GM03348 (cell line): ENCODE data around the gene TMEM183A.
A peak's percentile ranks its signal among the peaks of the same experiment; 100 is the strongest.
"Not testable (repeated sequence)": the region's sequence is repeated elsewhere in the genome, so short reads cannot be mapped to it uniquely, and the experiment has no call there.

Source experiments
- DNase-seq: peaks from one replicate; pipeline ENCODE4 v3.0.0; 2012; ENCODE audit warnings: low spot score

TMEM183A gene

GRCh38 chr1:202987255-202987654 is 19.9 kb upstream of the TMEM183A start:
- no peak for DNase-seq

DNA sequence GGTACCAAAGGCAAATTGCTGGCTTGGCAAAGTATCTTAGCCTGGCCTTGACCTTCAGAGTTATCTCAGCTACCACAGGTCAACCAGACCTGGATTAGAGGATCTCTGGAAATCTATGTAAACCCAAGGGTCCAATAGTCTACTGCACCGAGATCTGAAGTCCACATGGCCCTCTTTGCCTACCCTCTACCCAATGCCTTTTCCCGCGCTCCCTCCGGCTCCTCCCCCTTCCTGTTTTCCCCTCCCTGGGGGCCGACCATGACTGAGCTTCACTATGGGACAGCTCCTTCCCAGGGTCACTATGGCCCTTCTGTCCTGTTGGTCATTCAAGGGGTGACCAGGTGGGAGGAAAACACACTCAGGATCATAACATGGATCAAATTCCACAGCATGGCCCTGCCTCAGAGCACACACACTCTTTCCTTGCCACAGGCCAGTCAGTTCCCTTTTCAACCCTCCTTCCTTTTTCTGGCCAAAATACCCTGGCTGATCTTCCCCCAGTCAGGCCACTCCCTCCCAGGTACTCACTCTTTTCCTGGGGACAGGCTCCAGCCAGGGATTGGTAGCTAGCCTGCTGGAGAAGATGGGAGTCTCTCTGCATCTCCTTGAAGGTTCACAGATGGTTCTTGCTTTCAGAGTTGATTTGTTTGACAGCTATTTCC is 19.1 kb upstream of the TMEM183A start:
- DNase-seq, result no peak

DNA sequence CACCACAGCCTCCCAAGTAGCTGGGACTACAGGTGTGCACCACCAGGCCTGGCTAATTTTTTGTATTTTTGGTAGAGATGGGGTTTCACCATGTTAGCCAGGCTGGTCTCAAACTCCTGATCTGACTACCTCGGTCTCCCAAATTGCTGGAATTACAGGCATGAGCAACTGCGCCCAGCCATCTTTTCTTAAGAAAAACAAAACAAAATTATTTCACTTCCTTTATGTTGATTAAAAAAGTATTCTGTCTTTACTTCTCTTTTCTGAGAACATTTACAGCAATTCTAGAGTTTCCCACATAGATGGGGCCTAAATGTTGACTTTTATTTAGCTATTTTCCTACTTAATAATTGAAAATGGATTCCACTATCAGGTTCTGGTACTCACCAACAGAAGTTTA is 17.3 kb upstream of the TMEM183A start:
- DNase-seq, result no peak

- no peak for DNase-seq
These were observed 16.1 kb upstream of the TMEM183A start for GRCh38 chr1:202991112-202991511.

- no peak for DNase-seq
These were observed 12.4 kb upstream of the TMEM183A start for GRCh38 chr1:202994756-202995155.

DNA sequence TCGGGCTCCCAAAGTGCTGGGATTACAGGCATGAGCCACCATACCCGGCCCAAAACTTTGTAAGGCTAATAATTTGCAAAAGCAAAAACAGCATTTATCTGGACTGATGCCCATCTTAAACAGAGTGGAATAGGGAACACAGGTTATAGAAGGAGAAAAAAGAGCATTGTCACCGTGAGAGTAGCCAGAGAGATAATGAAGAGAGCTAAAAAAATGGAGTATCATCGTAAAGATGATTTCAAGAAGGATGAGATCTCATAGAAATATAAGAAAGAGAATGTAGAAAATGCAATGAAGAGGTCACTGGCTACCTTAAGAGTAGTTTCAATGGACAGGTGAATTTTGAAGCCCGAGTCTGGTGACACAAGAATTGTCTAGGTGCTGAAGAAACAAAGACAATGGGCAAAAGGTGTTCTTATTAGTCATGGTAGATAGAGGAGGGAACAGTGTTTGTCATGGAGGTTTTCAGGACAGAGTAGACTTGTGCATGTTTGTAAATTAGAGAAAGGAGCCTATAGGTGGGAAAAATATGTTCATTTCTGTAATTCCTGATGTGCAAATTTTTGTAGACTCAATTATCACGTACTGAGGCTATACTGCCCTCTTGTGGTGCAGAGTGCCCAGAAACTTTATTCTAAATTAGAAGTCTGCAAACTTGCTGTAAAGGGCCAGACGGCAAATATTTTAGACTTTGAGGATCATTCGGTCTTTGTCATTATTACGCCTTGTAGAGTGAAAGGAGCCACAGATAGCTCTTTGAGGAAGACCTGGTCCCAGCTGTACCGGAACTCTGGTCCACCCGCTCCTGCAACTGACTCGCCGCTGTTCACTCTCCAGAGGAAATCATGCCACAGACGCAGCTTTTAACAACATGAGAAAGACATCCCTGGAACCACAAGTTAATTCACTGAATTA is 8.1 kb upstream of the TMEM183A start:
- DNase-seq, result peak; percentile 54

GRCh38 chr1:203000217-203000944 is 6.8 kb upstream of the TMEM183A start:
- no peak for DNase-seq

DNA sequence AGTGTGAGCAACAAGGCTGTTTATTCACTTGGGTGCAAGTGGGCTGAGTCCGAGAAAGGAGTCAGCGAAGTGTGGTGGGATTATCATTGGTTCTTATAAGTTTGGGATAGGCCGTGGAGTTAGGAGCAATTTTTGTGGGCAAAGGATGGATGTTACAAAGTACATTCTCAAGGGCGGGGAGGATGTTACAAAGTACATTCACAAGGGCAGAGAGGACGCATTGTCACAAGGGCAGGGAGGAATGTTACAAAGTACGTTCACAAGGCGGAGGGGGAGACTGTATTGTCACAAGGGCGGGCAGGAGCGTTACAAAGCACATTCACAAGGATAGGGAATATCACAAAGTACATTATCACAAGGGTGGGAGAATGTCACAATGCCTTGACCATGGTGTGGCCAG is 5.2 kb upstream of the TMEM183A start:
- no peak for DNase-seq

DNA sequence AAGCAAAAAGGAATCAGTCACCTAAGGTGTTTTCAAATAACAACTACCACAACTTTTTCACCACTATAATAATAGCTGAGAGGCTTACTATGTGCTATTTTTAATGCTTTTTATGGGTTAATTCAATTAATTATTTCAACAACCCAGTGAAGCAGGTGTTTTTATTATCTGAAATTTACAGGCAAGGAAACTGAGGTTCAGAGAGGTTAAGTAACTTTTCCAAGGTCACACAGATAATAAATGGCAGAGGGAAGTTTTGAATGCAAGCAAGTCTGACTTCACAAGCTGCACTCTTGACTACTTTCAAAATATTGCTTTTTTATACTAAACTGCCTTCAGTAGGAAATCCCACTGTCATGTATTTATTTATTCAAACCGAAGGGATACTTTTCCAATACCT is 4.2 kb upstream of the TMEM183A start:
- no peak for DNase-seq

GRCh38 chr1:203005395-203006142 is 1.6 kb upstream of the TMEM183A start:
- DNase-seq, result not testable (repeated sequence)

DNA sequence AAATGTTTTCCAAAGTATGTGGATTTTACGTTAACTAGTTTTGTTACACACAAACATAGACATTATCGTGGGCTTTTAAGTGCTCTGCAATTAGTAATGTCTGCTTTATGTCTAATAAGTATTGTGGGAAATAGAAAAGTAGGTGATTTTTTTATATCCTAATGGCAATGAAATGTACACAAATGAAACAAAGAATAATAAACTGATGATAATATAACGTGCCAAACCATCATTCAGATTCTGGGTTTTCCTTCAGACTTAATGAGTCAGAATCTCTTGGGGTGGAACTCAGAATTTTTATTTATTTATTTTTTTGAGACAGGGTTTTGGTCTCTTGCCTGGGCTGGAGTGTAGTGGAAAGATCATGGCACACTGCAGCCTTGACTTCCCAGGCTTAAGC is 2.0 kb downstream of the TMEM183A start:
- DNase-seq, result no peak

DNA sequence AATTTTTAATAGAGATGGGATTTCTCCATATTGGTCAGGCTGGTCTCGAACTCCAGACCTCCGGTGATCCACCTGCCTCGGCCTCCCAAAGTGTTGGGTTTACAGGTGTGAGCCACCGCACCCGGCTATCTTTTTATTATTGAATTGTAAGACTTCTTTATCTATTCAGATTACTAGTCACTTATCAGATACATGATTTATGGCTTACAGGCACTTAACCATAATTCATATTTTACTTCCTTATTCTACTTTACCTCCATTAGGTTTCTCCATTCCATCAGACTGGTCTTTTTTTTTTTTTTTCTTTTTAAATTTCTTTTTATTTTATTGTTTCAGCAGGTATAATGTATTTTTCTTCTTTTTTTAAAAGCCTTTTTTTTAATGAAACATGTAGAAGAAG is 4.4 kb downstream of the TMEM183A start:
- no peak for DNase-seq

DNA sequence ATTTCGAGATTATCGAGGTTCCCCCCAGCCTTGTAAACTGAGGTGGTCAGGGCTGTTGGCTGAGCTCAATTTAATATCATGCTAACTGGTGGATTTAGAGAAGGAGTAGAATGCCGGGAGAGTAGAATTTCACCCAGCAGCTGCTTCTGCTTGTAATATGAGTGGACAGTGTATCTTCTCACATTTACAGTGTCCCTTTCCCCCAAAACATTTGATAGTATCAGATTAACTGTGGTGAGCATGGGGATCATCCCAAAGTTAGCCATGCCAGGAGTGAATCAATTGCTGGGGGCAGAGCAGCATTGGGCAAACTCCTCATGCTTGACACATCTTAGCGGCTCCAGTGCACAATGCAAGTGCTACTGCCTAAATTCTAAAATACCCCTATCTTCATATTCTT is 9.9 kb downstream of the TMEM183A start:
- no peak for DNase-seq

GRCh38 chr1:203017692-203018091 is 10.5 kb downstream of the TMEM183A start:
- no peak for DNase-seq

DNA sequence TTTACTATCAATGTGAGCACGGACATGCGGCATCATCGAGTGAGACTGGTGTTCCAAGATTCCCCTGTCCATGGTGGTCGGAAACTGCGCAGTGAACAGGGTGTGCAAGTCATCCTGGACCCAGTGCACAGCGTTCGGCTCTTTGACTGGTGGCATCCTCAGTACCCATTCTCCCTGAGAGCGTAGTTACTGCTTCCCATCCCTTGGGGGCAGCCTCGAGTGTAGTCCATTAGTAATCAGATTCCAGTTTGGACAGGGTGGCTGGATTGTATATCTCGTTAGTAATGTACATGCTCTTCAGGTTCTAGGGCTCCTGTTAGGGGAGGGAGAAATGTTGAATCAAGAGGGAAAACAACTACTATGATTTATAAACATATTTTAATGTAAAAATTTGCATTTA is 15.7 kb downstream of the TMEM183A start:
- DNase-seq, result not testable (repeated sequence)

GRCh38 chr1:203025686-203026030 is 18.5 kb downstream of the TMEM183A start:
- no peak for DNase-seq

- DNase-seq, result peak; percentile 99
These were observed 19.0 kb downstream of the TMEM183A start, which contains the start of gene PPFIA4 for GRCh38 chr1:203026031-203026665. Gene PPFIA4, plus strand, starts transcription at chr1:203026491. Its CDS starts 12,518 bp downstream, at chr1:203039009.

GRCh38 chr1:203026666-203027663 is 19.8 kb downstream of the TMEM183A start:
- DNase-seq, result no peak

DNA sequence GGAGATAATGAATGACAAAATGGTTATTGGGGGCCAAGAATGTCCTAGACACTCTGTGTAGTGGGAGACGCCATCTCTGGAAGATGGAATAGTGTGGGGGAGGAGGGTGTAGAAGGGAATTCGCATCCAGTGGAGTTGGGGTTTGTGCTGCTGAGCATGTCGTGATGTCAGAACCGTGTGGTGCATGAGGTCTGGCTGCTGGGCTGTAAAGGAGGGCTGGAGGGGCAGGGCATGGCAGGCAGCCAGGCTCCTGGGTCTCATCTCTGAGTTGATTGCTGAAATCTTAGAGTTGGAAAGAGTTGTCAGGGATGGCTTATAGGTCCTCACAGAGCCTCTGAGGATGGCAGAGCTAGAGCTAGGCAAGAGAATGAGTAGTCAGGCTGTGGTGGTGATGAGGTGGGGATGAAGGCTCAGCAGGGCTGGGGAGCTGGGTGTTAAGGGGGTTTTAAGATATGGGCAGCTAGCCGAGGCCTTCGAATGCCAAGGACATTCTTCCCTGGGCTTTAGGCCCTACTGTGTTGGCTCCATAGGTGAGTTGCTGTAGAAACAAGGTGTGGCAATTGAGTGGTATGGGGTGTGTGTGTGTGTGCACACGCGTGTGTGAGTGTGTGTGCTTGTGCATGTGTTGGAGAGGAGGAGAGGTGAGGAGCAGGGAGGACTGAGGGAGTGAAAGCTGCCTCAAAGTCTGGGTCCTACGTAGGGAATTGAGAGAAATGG is 21.1 kb downstream of the TMEM183A start:
- no peak for DNase-seq
